Gastrocnemius medialis (tissue), 4 donors: ENCODE measurements around the gene FAM107B.
A peak's percentile ranks its signal among the peaks of the same experiment; 100 is the strongest.

Experiments
- CTCF ChIP-seq, 5 experiments: fragments of 450-650 bp in 3 of 5; fragments of 200-600 bp in 2 of 5; sonication (generic) in 2 of 5; IDR thresholded peaks in 4 of 5; conservative IDR thresholded peaks in 1 of 5; 1 replicate in 4 of 5; 2 replicates in 1 of 5; pipeline ENCODE4 v1.5.1; 2016 to 2019; ENCODE audit warnings: antibody characterized with exemption in 5 of 5, mild to moderate bottlenecking in 3 of 5, moderate library complexity in 3 of 5
- POLR2A ChIP-seq, 2 donors: fragments of 450-650 bp; IDR thresholded peaks; one replicate each; pipeline ENCODE4 v1.6.1; 2017; ENCODE audit warnings: antibody characterized with exemption in 2 of 2, mild to moderate bottlenecking in 2 of 2, moderate library complexity in 2 of 2

- no peak for TF ChIP-seq POLR2A (IDR thresholded peaks at IDR 0.05)
- peak; percentile 13 to 56 (median 26) for TF ChIP-seq CTCF (IDR thresholded peaks at IDR 0.05 in 4 of 5, conservative IDR thresholded peaks at IDR 0.05 in 1 of 5)
These were observed 238.2 kb downstream of the FAM107B start for GRCh38 chr10:14536241-14537213.
